DOHH2 (cell line): Measurements from ENCODE around the gene C4B.
"Not testable (repeated sequence)": the region's sequence is repeated elsewhere in the genome, so short reads cannot be mapped to it uniquely, and the experiment has no call there.

Experiments used
- H3F3A ChIP-seq: fragments of 200-600 bp; sonication (generic), shearing (Covaris generic); 2 replicates; pipeline ENCODE4 v1.6.0; 2016; ENCODE audit warnings: antibody characterized with exemption, mild to moderate bottlenecking; ENCODE audit not compliant: control insufficient read depth, insufficient read depth
- H3K27ac ChIP-seq: fragments of 200-600 bp; sonication (generic); 2 replicates; pipeline ENCODE4 v1.5.1; 2014; ENCODE audit warnings: low read depth, mild to moderate bottlenecking, low read length, moderate library complexity
- H3K27me3 ChIP-seq: fragments of 200-600 bp; sonication (generic); 2 replicates; pipeline ENCODE4 v1.6.1; 2014; ENCODE audit warnings: mild to moderate bottlenecking, low read length, mixed read lengths; ENCODE audit not compliant: control insufficient read depth
- H3K36me3 ChIP-seq: fragments of 200-600 bp; sonication (generic); 2 replicates; pipeline ENCODE4 v1.6.1; 2014; ENCODE audit warnings: mild to moderate bottlenecking, low read length, moderate library complexity, mixed read lengths; ENCODE audit not compliant: control insufficient read depth
- H3K4me1 ChIP-seq: fragments of 200-600 bp; sonication (generic); 2 replicates; pipeline ENCODE4 v1.6.1; 2014; ENCODE audit warnings: mild to moderate bottlenecking, low read length, mixed read lengths; ENCODE audit not compliant: control insufficient read depth
- H3K4me2 ChIP-seq: fragments of 200-600 bp; sonication (generic); 2 replicates; pipeline ENCODE4 v1.6.0; 2014; ENCODE audit warnings: mild to moderate bottlenecking, low read length, moderate library complexity
- H3K4me3 ChIP-seq: fragments of 200-600 bp; sonication (generic); 2 replicates; pipeline ENCODE4 v1.5.1; 2014; ENCODE audit warnings: mild to moderate bottlenecking, low read length, mixed read lengths
- H3K79me2 ChIP-seq: fragments of 200-600 bp; sonication (generic); 2 replicates; pipeline ENCODE4 v1.6.1; 2014; ENCODE audit warnings: mild to moderate bottlenecking, low read length, mixed read lengths; ENCODE audit not compliant: control insufficient read depth
- H3K9me2 ChIP-seq: fragments of 200-600 bp; sonication (generic); replicated peaks from 2 replicates; pipeline ENCODE4 v1.6.1; 2014; ENCODE audit warnings: mild to moderate bottlenecking, low read length, mixed read lengths; ENCODE audit not compliant: control insufficient read depth
- H3K9me3 ChIP-seq: fragments of 200-600 bp; sonication (generic); 2 replicates; pipeline ENCODE4 v1.6.1; 2014; ENCODE audit warnings: antibody characterized with exemption, low read length, mixed read lengths; ENCODE audit not compliant: control insufficient read depth, insufficient read depth
- H4K20me1 ChIP-seq: fragments of 200-600 bp; sonication (generic); 2 replicates; pipeline ENCODE4 v1.6.0; 2014; ENCODE audit warnings: low read depth, mild to moderate bottlenecking, antibody characterized with exemption, low read length, moderate library complexity; ENCODE audit not compliant: control insufficient read depth, insufficient read depth

The C4B gene

DNA sequence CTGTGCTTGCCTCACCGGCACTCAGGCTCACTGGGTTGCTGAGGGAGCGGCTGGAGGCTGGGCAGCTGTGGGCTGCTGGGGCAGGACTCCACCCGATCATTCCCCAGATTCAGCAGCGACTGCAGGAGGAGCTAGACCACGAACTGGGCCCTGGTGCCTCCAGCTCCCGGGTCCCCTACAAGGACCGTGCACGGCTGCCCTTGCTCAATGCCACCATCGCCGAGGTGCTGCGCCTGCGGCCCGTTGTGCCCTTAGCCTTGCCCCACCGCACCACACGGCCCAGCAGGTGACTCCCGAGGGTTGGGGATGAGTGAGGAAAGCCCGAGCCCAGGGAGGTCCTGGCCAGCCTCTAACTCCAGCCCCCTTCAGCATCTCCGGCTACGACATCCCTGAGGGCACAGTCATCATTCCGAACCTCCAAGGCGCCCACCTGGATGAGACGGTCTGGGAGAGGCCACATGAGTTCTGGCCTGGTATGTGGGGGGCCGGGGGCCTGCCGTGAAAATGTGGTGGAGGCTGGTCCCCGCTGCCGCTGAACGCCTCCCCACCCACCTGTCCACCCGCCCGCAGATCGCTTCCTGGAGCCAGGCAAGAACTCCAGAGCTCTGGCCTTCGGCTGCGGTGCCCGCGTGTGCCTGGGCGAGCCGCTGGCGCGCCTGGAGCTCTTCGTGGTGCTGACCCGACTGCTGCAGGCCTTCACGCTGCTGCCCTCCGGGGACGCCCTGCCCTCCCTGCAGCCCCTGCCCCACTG lies 25.9 kb downstream of the C4B start:
- not testable (repeated sequence) for H3F3A ChIP-seq, H3K4me2 ChIP-seq, H3K27ac ChIP-seq, H3K9me2 ChIP-seq, H3K4me3 ChIP-seq, H3K27me3 ChIP-seq, H3K79me2 ChIP-seq, H4K20me1 ChIP-seq, H3K36me3 ChIP-seq, H3K9me3 ChIP-seq, H3K4me1 ChIP-seq

DNA sequence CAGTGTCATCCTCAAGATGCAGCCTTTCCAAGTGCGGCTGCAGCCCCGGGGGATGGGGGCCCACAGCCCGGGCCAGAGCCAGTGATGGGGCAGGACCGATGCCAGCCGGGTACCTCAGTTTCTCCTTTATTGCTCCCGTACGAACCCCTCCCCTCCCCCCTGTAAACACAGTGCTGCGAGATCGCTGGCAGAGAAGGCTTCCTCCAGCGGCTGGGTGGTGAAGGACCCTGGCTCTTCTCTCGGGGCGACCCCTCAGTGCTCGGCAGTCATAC lies 26.4 kb downstream of the C4B start:
- not testable (repeated sequence) for H3K4me2 ChIP-seq, H3F3A ChIP-seq, H3K4me1 ChIP-seq, H3K4me3 ChIP-seq, H3K9me2 ChIP-seq, H3K27me3 ChIP-seq, H4K20me1 ChIP-seq, H3K36me3 ChIP-seq, H3K9me3 ChIP-seq, H3K27ac ChIP-seq, H3K79me2 ChIP-seq

GRCh38 chr6:32041385-32041784 lies 26.8 kb downstream of the C4B start:
- H3K9me2 ChIP-seq, H3K9me3 ChIP-seq, H3F3A ChIP-seq: not testable (repeated sequence)

GRCh38 chr6:32042276-32042675 lies 27.7 kb downstream of the C4B start:
- H3K4me2 ChIP-seq, H3K27ac ChIP-seq: not testable (repeated sequence)

More at GRCh38 chr6:32041385-32041784, 26.8 kb downstream of the C4B start:
- not testable (repeated sequence) for H3K4me1 ChIP-seq, H3K36me3 ChIP-seq, H4K20me1 ChIP-seq, H3K27me3 ChIP-seq, H3K27ac ChIP-seq, H3K79me2 ChIP-seq, H3K4me2 ChIP-seq, H3K4me3 ChIP-seq

GRCh38 chr6:32043589-32044380 lies 29.2 kb downstream of the C4B start:
- H3K27ac ChIP-seq, H3K79me2 ChIP-seq, H3K4me3 ChIP-seq, H3K4me2 ChIP-seq, H3K9me2 ChIP-seq, H3K36me3 ChIP-seq, H4K20me1 ChIP-seq, H3K27me3 ChIP-seq, H3K9me3 ChIP-seq, H3F3A ChIP-seq, H3K4me1 ChIP-seq: not testable (repeated sequence)

More at GRCh38 chr6:32042276-32042675, 27.7 kb downstream of the C4B start:
- not testable (repeated sequence) for H3K4me3 ChIP-seq, H3K4me1 ChIP-seq, H3K79me2 ChIP-seq, H4K20me1 ChIP-seq, H3K27me3 ChIP-seq, H3F3A ChIP-seq, H3K36me3 ChIP-seq, H3K9me3 ChIP-seq, H3K9me2 ChIP-seq

- not testable (repeated sequence) for H3K4me2 ChIP-seq, H3K9me3 ChIP-seq, H4K20me1 ChIP-seq, H3K27ac ChIP-seq, H3K9me2 ChIP-seq, H3K4me1 ChIP-seq, H3F3A ChIP-seq, H3K27me3 ChIP-seq, H3K36me3 ChIP-seq, H3K4me3 ChIP-seq, H3K79me2 ChIP-seq
These were observed 30.3 kb downstream of the C4B start for GRCh38 chr6:32044916-32045315.
